DMS53 treated with DMSO at 0.1 percent for 48 hours (cell line): ENCODE results near the gene PRPF38A.

ENCODE experiments used
- DNase-seq: peaks from one replicate; lab custom pipeline; 2025; ENCODE audit not compliant: unreplicated experiment; lab: John Stamatoyannopoulos, UW

PRPF38A gene

GRCh38 chr1:52455686-52456085 lies 51.3 kb downstream of the PRPF38A start:
- DNase-seq: no peak

DNA sequence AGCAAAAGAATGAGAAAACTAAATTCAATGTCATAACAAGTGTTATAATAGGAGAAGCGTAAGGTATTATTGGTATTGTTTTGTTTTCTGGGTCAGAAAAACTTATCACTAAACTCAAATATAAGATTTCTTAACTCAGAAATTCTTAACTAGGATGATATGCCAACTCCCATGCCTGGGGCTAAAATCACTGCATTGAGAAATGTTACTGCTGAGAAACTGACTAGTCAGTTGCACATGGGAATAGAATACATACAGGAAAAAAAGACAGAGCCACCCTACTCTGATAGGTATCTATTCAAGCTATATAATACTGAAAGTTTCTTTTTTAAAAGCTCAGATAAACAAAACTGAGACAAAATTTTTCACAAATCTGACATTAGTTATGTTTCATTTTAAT lies 56.3 kb downstream of the PRPF38A start:
- no peak for DNase-seq

DNA sequence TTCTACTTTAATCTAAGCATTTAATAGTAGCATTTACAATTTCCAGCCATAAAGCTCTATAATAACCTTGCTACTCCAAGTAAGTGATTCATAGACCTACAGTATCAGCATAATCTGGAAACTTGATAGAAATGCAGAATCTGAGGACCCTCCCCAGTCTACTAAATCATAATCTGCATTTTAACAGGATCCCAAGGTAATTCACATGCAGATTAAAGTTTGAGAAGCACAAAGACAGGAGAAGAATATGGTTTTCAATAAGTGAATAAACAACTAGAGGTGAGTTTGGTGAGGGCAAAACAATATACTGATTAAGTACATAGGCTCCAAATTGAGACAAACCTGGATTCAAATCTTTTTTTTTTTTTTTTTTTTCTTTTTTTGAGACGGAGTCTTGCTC lies 57.4 kb downstream of the PRPF38A start:
- no peak for DNase-seq

- DNase-seq: no peak
These were observed 59.5 kb downstream of the PRPF38A start for GRCh38 chr1:52463891-52464290.

- DNase-seq: no peak
These were observed 64.7 kb downstream of the PRPF38A start for GRCh38 chr1:52469108-52469507.
